HepG2 (cell line): ENCODE measurements around the gene SUSD6. TPM values are rescaled to one million over a fixed set of nuclear protein-coding genes. Genes with fewer than 3 reads are reported as not detected.

Experiments used
- ATF3 ChIP-seq: sonication (generic); formaldehyde crosslinking; IDR thresholded peaks from 2 replicates; pipeline ENCODE4 v1.4.0; 2020; ENCODE audit warnings: missing genetic modification reagents
- IKZF1 ChIP-seq: fragments of 450-650 bp; IDR thresholded peaks from 2 replicates; pipeline ENCODE4 v1.7.1; 2016
- IKZF5 ChIP-seq: IDR thresholded peaks from 2 replicates; pipeline ENCODE4 v1.6.1; 2018; ENCODE audit warnings: missing genetic modification reagents, mild to moderate bottlenecking, missing compliant biosample characterization
- KLF16 ChIP-seq, 2 experiments: sonication (generic) in 1 of 2; formaldehyde crosslinking in 1 of 2; IDR thresholded peaks; 2 replicates each; pipeline versions ENCODE4 v1.6.1 to v1.8.0; 2016 to 2023; ENCODE audit warnings: missing genetic modification reagents in 2 of 2, missing compliant biosample characterization in 1 of 2
- MXD3 ChIP-seq: IDR thresholded peaks from 2 replicates; pipeline ENCODE4 v1.6.1; 2016; ENCODE audit warnings: mild to moderate bottlenecking, missing biosample characterization, missing genetic modification reagents
- RBFOX2 ChIP-seq: fragments of 200-400 bp; formaldehyde crosslinking; IDR thresholded peaks from 2 replicates; pipeline ENCODE4 v1.6.1; 2017; ENCODE audit warnings: low read depth, mild to moderate bottlenecking, low read length
- SATB2 ChIP-seq: sonication (generic); formaldehyde crosslinking; IDR thresholded peaks from 2 replicates; pipeline ENCODE4 v1.5.0; 2020; ENCODE audit warnings: missing genetic modification reagents
- SMARCC2 ChIP-seq: fragments of 450-650 bp; IDR thresholded peaks from 2 replicates; pipeline ENCODE4 v1.6.1; 2017; ENCODE audit warnings: antibody characterized with exemption, mild to moderate bottlenecking
- TP53 ChIP-seq: sonication (generic); formaldehyde crosslinking; conservative IDR thresholded peaks from 2 replicates; pipeline ENCODE4 v1.4.0; 2020; ENCODE audit warnings: missing genetic modification reagents
- ZBTB21 ChIP-seq: sonication (generic); formaldehyde crosslinking; IDR thresholded peaks from 2 replicates; pipeline ENCODE4 v1.4.0; 2020; ENCODE audit warnings: missing genetic modification reagents
- ZBTB39 ChIP-seq: sonication (generic); formaldehyde crosslinking; IDR thresholded peaks from 2 replicates; pipeline ENCODE4 v1.5.0; 2020; ENCODE audit warnings: missing genetic modification reagents
- ZBTB4 ChIP-seq: sonication (generic); formaldehyde crosslinking; IDR thresholded peaks from 2 replicates; pipeline ENCODE4 v1.4.0; 2020; ENCODE audit warnings: missing genetic modification reagents, mild to moderate bottlenecking, borderline replicate concordance
- ZBTB44 ChIP-seq: sonication (generic); formaldehyde crosslinking; IDR thresholded peaks from 2 replicates; pipeline ENCODE4 v1.4.0; 2020; ENCODE audit warnings: missing genetic modification reagents
- ZFP1 ChIP-seq: IDR thresholded peaks from 2 replicates; pipeline ENCODE4 v1.6.1; 2016
- ZNF468 ChIP-seq: sonication (generic); formaldehyde crosslinking; IDR thresholded peaks from 2 replicates; pipeline ENCODE4 v1.8.0; 2022; ENCODE audit warnings: mild to moderate bottlenecking, moderate library complexity, missing genetic modification reagents
- ZNF687 ChIP-seq: sonication (generic); formaldehyde crosslinking; IDR thresholded peaks from 2 replicates; pipeline ENCODE4 v1.5.1; 2020; ENCODE audit warnings: mild to moderate bottlenecking, missing genetic modification reagents, moderate library complexity
- polyA plus RNA-seq, 8 experiments: library from polyadenylated mRNA; depleted of rRNA in 3 of 8; stranded (reverse) in 7 of 8; unstranded in 1 of 8; fragments of >200 nt; fragmentation: Illumina TruSeq in 4 of 8; extraction: Trizol in 4 of 8; gene quantifications; 2 replicates each; pipeline versions ENCODE4 v1.2.1 to v1.2.3, GENCODE V29; 2011 to 2016; ENCODE audit warnings: low read depth in 4 of 8, missing spikeins in 1 of 8, mixed read lengths in 1 of 8; ENCODE audit not compliant: insufficient read depth in 1 of 8
- total RNA-seq, 5 experiments: library from RNA; depleted of rRNA; stranded (reverse); fragments of >200 nt; fragmentation: Illumina TruSeq; extraction: Trizol; gene quantifications; 2 replicates each; pipeline ENCODE4 v1.2.3, GENCODE V29; 2016; ENCODE audit warnings: low read depth in 1 of 5

SUSD6 gene
- total and polyA plus RNA-seq, 2 of the 13 experiments (the other 11 are each of a cell fraction or from before 2014, with no cell fraction given), result 7.2 to 7.4 TPM

- TF ChIP-seq ZBTB4 (CRISPR knock-in tag) (no peak), RBFOX2 (no peak), ZNF468 (no peak), IKZF1 (no peak), ZBTB44 (CRISPR knock-in tag) (no peak), IKZF5 (CRISPR knock-in tag) (peak; percentile 37; the same call in 1 of the 2 replicates), ZNF687 (CRISPR knock-in tag) (peak; percentile 84), SMARCC2 (no peak), ZBTB21 (CRISPR knock-in tag) (no peak), ATF3 (CRISPR knock-in tag) (no peak), KLF16 (CRISPR knock-in tag; IDR thresholded peaks at IDR 0.05) (0 out of 4 replicates have a peak, but pooled peaks of 1 of the 2 experiments have one; percentile 38), ZFP1 (CRISPR knock-in tag) (no peak), MXD3 (CRISPR knock-in tag) (0 out of 2 replicates have a peak, but pooled peaks have one; percentile 36), SATB2 (CRISPR knock-in tag) (no peak), ZBTB39 (CRISPR knock-in tag) (no peak), TP53 (CRISPR knock-in tag) (no peak)
These were observed 115.5 kb downstream of the SUSD6 start (continued) for GRCh38 chr14:69726761-69727511.
